WTC11 (cell line): Measurements from ENCODE around the gene PROSER2. TPM values are rescaled to one million over a fixed set of nuclear protein-coding genes. Genes with fewer than 3 reads are reported as not detected.

Experiments
- ATAC-seq: fragments of 200-7000 bp; cut with Tn5 transposase; 2 replicates; pipeline ENCODE4 v1.10.0; 2021; ENCODE audit warnings: mild to moderate bottlenecking, moderate library complexity
- CTCF ChIA-PET: fragments of 300-600 bp; sonication (Branson Sonifier 250); formaldehyde crosslinking; loops from one replicate; lab custom pipeline; 2021; ENCODE audit warnings: antibody characterized with exemption; lab: Charles Lee
- POLR2A ChIA-PET: fragments of 350-600 bp; sonication (Branson Sonifier 250); formaldehyde crosslinking; loops from one replicate; lab custom pipeline; 2021; ENCODE audit warnings: antibody characterized with exemption; lab: Charles Lee
- DNase-seq: peaks from one replicate; pipeline ENCODE4 v3.0.0; 2021; ENCODE audit warnings: low spot score
- H3K27ac Mint-ChIP-seq: 2 replicates; pipeline ENCODE4 v1.8.0; 2021; ENCODE audit warnings: mixed read lengths
- H3K27me3 Mint-ChIP-seq: 2 replicates; pipeline ENCODE4 v1.8.0; 2021; ENCODE audit warnings: low read depth, mild to moderate bottlenecking, moderate library complexity, mixed read lengths
- H3K36me3 Mint-ChIP-seq: 2 replicates; pipeline ENCODE4 v1.8.0; 2021; ENCODE audit warnings: mixed read lengths
- H3K4me1 Mint-ChIP-seq: 2 replicates; pipeline ENCODE4 v1.8.0; 2022; ENCODE audit warnings: mixed read lengths
- H3K4me3 Mint-ChIP-seq: 2 replicates; pipeline ENCODE4 v1.8.0; 2021; ENCODE audit warnings: mild to moderate bottlenecking, moderate library complexity, mixed read lengths
- H3K9me3 Mint-ChIP-seq: 2 replicates; pipeline ENCODE4 v1.8.0; 2021; ENCODE audit warnings: mixed read lengths
- AFF4 ChIP-seq: sonication (generic); formaldehyde crosslinking; IDR thresholded peaks from 2 replicates; pipeline ENCODE4 v1.8.1; 2023; ENCODE audit warnings: mild to moderate bottlenecking, missing genetic modification reagents, borderline replicate concordance
- ARID4B ChIP-seq: sonication (generic); formaldehyde crosslinking; IDR thresholded peaks from 2 replicates; pipeline ENCODE4 v1.8.0; 2023; ENCODE audit warnings: missing genetic modification reagents, mild to moderate bottlenecking, borderline replicate concordance
- CTCF ChIP-seq: fragments of 200-600 bp; IDR thresholded peaks from 2 replicates; pipeline ENCODE4 v1.8.0; 2022; ENCODE audit warnings: antibody characterized with exemption
- E2F1 ChIP-seq: sonication (generic); formaldehyde crosslinking; IDR thresholded peaks from 2 replicates; pipeline ENCODE4 v1.8.0; 2022; ENCODE audit warnings: mild to moderate bottlenecking, missing genetic modification reagents
- FOXJ3 ChIP-seq: sonication (generic); formaldehyde crosslinking; IDR thresholded peaks from 2 replicates; pipeline ENCODE4 v1.9.0; 2021; ENCODE audit warnings: missing genetic modification reagents, mild to moderate bottlenecking, borderline replicate concordance
- HMGA2 ChIP-seq: fragments of 250-450 bp; sonication (Bioruptor Pico); IDR thresholded peaks from 2 replicates; pipeline ENCODE4 v1.4.0; 2021; ENCODE audit warnings: mild to moderate bottlenecking, moderate library complexity
- HMGXB4 ChIP-seq: sonication (generic); formaldehyde crosslinking; IDR thresholded peaks from 2 replicates; pipeline ENCODE4 v1.8.1; 2023; ENCODE audit warnings: mild to moderate bottlenecking, moderate library complexity, missing genetic modification reagents
- JUN ChIP-seq: sonication (generic); formaldehyde crosslinking; IDR thresholded peaks from 2 replicates; pipeline ENCODE4 v1.8.0; 2023; ENCODE audit warnings: mild to moderate bottlenecking, missing genetic modification reagents
- NFE2L1 ChIP-seq: sonication (generic); formaldehyde crosslinking; IDR thresholded peaks from 2 replicates; pipeline ENCODE4 v1.8.1; 2023; ENCODE audit warnings: missing genetic modification reagents
- NFYB ChIP-seq: sonication (generic); formaldehyde crosslinking; conservative IDR thresholded peaks from 2 replicates; pipeline ENCODE4 v1.8.0; 2022; ENCODE audit warnings: low read depth, missing genetic modification reagents
- NR3C1 ChIP-seq: sonication (generic); formaldehyde crosslinking; conservative IDR thresholded peaks from 2 replicates; pipeline ENCODE4 v1.8.1; 2023; ENCODE audit warnings: low read depth, mild to moderate bottlenecking, missing genetic modification reagents
- RELA ChIP-seq: sonication (generic); formaldehyde crosslinking; IDR thresholded peaks from 2 replicates; pipeline ENCODE4 v1.8.1; 2022; ENCODE audit warnings: missing genetic modification reagents, mild to moderate bottlenecking, borderline replicate concordance
- RORB ChIP-seq: fragments of 250-450 bp; sonication (Bioruptor Pico); IDR thresholded peaks from 2 replicates; pipeline ENCODE4 v1.9.0; 2021; ENCODE audit warnings: mild to moderate bottlenecking
- SP1 ChIP-seq: sonication (generic); formaldehyde crosslinking; conservative IDR thresholded peaks from 2 replicates; pipeline ENCODE4 v1.8.1; 2022; ENCODE audit warnings: missing genetic modification reagents
- TEAD4 ChIP-seq: sonication (generic); formaldehyde crosslinking; IDR thresholded peaks from 2 replicates; pipeline ENCODE4 v1.8.0; 2022; ENCODE audit warnings: mild to moderate bottlenecking, missing genetic modification reagents
- ZNF121 ChIP-seq: sonication (generic); formaldehyde crosslinking; IDR thresholded peaks from 2 replicates; pipeline ENCODE4 v1.8.0; 2023; ENCODE audit warnings: missing genetic modification reagents
- ZNF416 ChIP-seq: fragments of 250-450 bp; sonication (Bioruptor Pico); IDR thresholded peaks from 2 replicates; pipeline ENCODE4 v1.9.0; 2021; ENCODE audit warnings: mild to moderate bottlenecking, inconsistent platforms
- ZNF425 ChIP-seq: fragments of 250-450 bp; sonication (Bioruptor Pico); conservative IDR thresholded peaks from 2 replicates; pipeline ENCODE4 v1.9.0; 2021; ENCODE audit warnings: mild to moderate bottlenecking
- total RNA-seq: library from RNA; stranded (reverse); gene quantifications from 3 replicates; pipeline ENCODE4 v1.2.3, GENCODE V29; 2021

Gene PROSER2
- total RNA-seq, 1 experiment from 2014 or later = 8.5 TPM

DNA sequence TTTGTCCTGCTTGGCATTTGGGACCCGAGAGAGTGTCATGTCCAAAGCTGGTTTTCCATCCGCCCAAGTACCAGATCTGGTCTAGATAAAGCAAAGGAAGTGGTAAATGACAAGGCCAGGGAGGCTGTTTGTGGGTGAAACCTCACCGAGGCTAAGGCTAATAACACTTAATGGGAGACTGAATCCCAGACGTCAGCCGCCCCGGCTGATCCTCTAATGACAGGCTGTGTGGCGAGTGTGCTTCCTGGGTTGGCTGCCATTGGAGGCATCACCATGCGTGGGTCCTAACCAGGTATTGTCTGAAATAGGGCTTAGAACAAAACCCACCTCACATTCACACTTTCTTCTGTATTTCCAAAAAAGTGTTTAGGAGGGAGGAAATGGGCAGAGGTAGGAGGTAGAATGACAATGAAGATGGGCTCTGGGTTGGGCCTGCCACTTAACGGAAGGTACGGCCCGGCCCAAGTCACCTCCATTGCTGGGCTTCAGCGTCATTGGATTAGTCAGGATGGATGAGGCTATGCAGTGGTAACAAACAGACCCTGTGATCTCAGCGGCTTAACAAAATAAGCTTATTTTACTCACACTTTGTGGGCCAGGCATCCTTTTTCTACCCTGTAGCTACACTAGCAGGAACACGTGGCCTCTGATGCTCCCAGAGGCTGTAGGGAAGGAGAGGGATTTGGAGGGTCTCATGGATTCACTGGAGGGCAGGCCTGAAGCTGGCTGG is 59.7 kb downstream of the PROSER2 start (continued):
- TF ChIP-seq NR3C1 (CRISPR knock-in tag) (no peak), ZNF425 (CRISPR knock-in tag) (no peak), NFYB (CRISPR knock-in tag) (no peak), ZNF416 (CRISPR knock-in tag) (no peak), TEAD4 (CRISPR knock-in tag) (no peak), ZNF121 (no peak), E2F1 (no peak)

DNA sequence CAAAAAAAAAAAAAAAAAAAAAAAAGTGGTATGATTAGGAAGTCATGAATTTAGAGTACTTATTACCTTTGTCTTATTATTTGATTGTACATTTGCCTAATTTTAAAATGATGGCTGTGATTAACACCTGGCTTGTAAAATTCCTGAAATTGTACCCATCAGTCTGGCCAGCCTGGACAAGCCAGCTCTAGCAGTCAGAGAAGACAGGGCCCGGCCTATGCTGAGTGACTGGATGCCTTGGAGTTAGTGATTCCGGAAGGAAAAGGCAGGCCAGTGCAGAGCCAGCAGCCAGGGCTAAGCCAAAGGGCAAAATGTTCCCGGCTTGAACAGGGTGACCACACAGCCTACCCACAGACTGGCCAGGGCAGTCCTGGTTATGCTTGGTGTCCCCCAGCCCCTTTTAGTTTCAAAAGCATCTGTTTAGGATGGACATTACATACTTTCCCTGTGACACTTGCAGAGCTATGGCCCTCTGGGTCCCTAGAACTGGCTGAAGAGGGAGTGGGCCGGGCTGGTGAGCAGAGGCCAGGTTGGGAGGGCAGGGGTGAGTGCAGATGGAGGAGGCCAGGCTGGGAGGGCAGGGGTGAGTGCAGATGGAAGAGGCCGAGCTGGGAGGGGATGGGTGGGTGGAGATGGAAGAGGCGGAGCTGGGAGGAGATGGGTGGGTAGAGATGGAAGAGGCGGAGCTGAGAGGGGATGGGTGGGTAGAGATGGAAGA is 61.7 kb downstream of the PROSER2 start:
- H3K9me3 Mint-ChIP-seq = no peaks in the 10 kb centered on the region
- CTCF ChIA-PET = interaction anchor here (0.7 kb wide), 2 partner anchors 77 to 369 kb away, joined by 3 read pairs; no protein-coding TSS in a partner anchor
- H3K4me1 Mint-ChIP-seq = peaks cover 5% of the 10 kb centered on the region
- POLR2A ChIA-PET = no interaction called here
- H3K27me3 Mint-ChIP-seq = no peaks in the 10 kb centered on the region
- H3K36me3 Mint-ChIP-seq = no peaks in the 10 kb centered on the region
- H3K27ac Mint-ChIP-seq = no peak overlapping the region
- DNase-seq (no peak), ATAC-seq (no peak)
- H3K4me3 Mint-ChIP-seq = no peak overlapping the region
- TF ChIP-seq CTCF (no peak), HMGXB4 (CRISPR knock-in tag) (no peak), JUN (no peak), AFF4 (CRISPR knock-in tag) (no peak), FOXJ3 (CRISPR knock-in tag) (no peak), RELA (CRISPR knock-in tag) (no peak), RORB (CRISPR knock-in tag) (no peak), HMGA2 (no peak), ZNF121 (no peak), NFE2L1 (CRISPR knock-in tag) (no peak), SP1 (no peak), ARID4B (no peak)
